ENCODE results near the gene GAK.

Gene GAK

DNA sequence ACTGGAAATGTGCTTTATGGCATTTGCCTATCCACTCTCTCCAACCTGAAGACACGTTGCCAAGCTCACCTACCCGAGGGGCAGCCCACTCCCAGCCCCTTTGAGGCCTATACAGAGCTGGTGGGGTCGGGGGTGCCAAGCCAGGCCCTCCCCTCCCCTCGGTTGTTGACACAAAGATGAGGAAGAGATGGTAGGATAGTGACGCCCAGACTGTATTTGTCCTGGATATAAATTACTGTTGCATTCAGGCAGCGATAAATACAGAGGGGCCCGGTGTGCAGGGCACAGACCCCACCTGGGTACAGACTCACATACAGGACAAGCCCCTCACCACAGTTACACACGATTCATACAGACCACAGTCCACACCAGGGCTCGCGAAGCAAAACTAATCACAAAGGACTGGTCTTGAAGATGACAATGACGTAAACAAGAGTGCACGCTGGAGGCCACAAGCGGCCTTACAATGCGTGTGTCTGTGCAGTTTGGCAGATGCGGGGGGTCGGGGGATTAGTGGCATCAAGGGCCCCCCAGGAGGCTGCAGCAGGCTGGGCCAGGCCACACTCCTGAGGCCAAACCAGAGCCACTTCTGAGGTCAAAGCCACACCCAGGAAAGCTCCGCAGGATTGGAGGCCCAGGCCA is 26.7 kb upstream of the GAK start:
- Mint-ChIP-seq H3K36me3 (peaks cover 46% of the 10 kb centered on the region), H3K9me3 (no peaks in the 10 kb centered on the region), H3K27me3 (no peaks in the 10 kb centered on the region)

DNA sequence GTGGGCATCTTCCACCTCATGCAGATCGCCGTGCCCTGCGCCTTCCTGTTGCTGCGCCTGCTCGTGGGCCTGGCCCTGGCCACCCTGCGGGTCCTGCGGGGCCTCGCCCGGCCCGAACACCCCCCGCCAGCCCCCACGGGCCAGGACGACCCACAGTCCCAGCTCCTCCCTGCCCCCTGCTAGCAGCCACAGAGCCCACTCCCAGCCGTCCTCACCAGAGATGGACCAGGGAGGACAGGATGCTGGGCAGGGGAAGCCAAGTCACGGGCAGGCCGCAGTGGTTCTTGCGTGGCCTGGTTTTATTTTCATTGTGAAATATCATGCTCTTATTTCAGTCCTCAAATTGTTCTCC is 26.2 kb upstream of the GAK start:
- Mint-ChIP-seq H3K27ac (no peak overlapping the region), H3K9me3 (no peaks in the 10 kb centered on the region), H3K27me3 (no peaks in the 10 kb centered on the region), H3K4me1 (no peaks in the 10 kb centered on the region), H3K4me3 (no peak overlapping the region), H3K36me3 (peaks cover 51% of the 10 kb centered on the region)
- no peak for ATAC-seq

More for the DNA sequence above, 26.7 kb upstream of the GAK start:
- no peak overlapping the region for H3K27ac Mint-ChIP-seq
- ATAC-seq: no peak
- H3K4me1 Mint-ChIP-seq: no peaks in the 10 kb centered on the region
- H3K4me3 Mint-ChIP-seq: no peak overlapping the region

DNA sequence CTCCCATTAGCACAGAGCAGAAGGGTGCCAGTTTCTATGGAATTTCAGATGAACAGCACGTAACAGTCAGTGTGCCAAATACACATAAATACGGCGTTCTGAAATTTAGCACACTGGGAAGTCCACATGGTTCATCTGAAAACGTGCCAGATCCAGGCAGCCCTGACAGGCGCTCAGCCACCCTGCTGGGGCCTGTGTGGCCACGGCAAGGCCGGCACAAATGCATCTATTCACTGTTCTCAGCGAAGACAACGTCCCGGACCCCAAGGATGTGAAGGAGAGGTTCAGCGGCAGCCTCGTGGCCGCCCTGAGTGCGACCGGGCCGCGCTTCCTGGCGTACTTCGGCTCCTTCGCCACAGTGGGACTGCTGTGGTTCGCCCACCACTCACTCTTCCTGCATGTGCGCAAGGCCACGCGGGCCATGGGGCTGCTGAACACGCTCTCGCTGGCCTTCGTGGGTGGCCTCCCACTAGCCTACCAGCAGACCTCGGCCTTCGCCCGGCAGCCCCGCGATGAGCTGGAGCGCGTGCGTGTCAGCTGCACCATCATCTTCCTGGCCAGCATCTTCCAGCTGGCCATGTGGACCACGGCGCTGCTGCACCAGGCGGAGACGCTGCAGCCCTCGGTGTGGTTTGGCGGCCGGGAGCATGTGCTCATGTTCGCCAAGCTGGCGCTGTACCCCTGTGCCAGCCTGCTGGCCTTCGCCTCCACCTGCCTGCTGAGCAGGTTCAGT is 25.6 kb upstream of the GAK start:
- Mint-ChIP-seq H3K27me3 (no peaks in the 10 kb centered on the region), H3K4me1 (no peaks in the 10 kb centered on the region), H3K36me3 (peaks cover 54% of the 10 kb centered on the region), H3K9me3 (no peaks in the 10 kb centered on the region), H3K4me3 (no peak overlapping the region), H3K27ac (no peak overlapping the region)
- ATAC-seq: no peak

DNA sequence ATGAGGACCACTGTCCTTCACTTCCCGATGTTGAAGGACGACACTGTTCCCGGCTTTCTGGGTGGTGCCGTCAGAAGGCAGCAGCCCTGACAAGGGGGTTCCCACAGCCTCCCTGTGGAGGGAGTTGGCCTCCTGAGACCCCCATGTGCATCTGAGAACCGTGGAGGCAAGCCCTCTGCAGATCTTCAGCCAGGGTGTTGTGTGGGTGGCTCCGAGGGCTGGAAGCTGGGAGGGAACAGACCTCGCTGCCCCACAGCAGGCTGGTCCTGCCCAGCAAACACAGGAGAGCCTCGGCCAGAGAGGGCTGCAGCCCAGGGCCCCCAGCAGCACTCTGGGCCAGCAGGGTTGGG is 25.1 kb upstream of the GAK start:
- no peaks in the 10 kb centered on the region for H3K9me3 Mint-ChIP-seq
- ATAC-seq: no peak
- H3K36me3 Mint-ChIP-seq: peaks cover 53% of the 10 kb centered on the region
- no peak overlapping the region for H3K27ac Mint-ChIP-seq
- no peaks in the 10 kb centered on the region for H3K27me3 Mint-ChIP-seq
- no peak overlapping the region for H3K4me3 Mint-ChIP-seq
- no peaks in the 10 kb centered on the region for H3K4me1 Mint-ChIP-seq

DNA sequence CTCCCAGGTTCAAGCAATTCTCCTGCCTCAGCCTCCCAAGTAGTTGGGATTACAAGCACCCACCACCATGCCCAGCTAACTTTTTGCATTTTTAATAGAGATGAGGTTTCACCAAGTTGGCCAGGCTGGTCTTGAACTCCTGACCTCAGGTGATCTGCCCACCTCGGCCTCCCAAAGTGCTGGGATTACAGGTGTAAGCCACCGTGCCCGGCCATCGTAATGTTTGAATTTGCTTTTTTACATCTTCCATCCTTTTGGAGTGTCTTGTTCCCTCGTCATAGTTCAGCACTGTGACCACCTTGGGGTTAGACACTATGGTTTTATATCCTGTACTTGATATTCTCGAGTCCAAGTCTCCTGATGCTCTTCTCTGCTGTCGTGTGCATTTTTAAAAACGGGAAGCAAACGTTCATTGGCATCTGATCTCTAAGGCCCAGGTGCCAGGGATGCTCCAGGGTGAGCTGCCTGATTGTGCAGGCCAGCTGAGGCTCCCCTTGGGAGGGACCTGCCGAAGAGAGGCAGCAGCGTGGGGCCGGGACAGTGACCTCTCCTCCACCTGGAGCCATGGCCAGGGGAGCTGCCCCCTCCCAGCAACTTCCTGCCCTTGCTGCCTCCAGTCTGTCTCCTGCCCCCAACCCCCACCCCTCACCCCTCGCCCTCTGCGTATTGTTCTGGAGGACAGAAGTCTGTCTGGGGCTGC is 24.6 kb upstream of the GAK start:
- ATAC-seq: no peak
- H3K27me3 Mint-ChIP-seq: no peaks in the 10 kb centered on the region
- peaks cover 52% of the 10 kb centered on the region for H3K36me3 Mint-ChIP-seq
- H3K4me3 Mint-ChIP-seq: no peak overlapping the region
- H3K27ac Mint-ChIP-seq: no peak overlapping the region
- H3K4me1 Mint-ChIP-seq: no peaks in the 10 kb centered on the region
- no peaks in the 10 kb centered on the region for H3K9me3 Mint-ChIP-seq

DNA sequence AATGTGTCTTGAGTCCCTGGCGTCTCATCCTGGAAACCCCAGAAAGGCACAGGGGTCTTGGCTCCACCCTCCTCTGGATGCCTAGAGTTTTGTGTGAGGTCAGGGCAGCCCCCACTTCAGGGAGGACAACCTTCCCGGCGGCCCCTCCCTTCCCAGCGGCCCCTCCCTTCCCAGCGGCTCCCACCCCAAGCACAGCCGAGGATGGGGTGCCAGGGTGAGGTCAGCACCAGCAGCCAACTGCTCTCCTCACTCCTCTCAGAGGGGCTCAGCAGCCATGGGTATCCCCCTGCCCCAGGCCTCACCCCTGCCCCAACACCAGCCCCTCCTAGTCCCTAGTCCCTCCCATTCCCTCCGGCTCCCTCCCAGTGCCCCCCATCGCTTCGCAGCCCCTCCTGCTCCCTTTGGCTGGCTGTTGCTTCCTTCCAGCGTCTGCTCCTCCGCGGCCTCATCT is 23.8 kb upstream of the GAK start:
- Mint-ChIP-seq H3K4me3 (no peak overlapping the region), H3K36me3 (peaks cover 52% of the 10 kb centered on the region), H3K27me3 (no peaks in the 10 kb centered on the region), H3K9me3 (no peaks in the 10 kb centered on the region), H3K27ac (no peak overlapping the region), H3K4me1 (no peaks in the 10 kb centered on the region)
- ATAC-seq: no peak

DNA sequence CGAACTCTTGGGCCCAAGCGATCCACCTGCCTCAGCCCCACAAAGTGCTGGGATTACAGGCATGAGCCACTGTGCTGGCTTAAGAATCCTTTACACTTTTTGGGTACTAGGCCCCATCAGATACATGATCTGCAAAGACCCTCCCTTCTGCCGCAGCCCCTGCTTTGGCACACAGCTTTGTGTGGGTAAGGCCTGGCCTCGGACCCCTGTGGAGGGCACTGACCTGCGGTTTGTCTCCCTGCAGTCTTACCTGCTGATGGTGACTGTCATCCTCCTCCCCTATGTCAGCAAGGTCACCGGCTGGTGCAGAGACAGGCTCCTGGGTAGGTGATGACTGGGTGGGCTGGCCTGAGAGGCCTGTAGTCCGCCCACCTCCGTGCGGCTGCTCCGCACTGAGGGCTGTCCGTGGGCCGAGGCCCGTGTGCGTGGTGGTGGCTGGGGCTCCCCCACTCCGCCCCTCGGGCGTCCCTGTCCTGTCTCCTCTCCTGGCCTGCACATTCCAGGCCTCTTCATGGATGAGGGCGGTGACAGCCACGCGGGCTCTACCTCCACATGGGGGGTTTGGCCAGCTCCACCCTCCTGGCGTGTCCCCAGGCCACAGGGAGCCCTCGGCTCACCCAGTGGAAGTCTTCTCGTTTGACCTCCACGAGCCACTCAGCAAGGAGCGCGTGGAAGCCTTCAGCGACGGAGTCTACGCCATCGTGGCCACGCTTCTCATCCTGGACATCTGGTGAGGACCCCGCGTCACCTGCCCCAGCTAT is 23.2 kb upstream of the GAK start:
- H3K27me3 Mint-ChIP-seq: no peaks in the 10 kb centered on the region
- no peaks in the 10 kb centered on the region for H3K9me3 Mint-ChIP-seq
- peaks cover 52% of the 10 kb centered on the region for H3K36me3 Mint-ChIP-seq
- H3K27ac Mint-ChIP-seq: no peak overlapping the region
- ATAC-seq: no peak
- H3K4me1 Mint-ChIP-seq: no peaks in the 10 kb centered on the region
- H3K4me3 Mint-ChIP-seq: no peak overlapping the region

DNA sequence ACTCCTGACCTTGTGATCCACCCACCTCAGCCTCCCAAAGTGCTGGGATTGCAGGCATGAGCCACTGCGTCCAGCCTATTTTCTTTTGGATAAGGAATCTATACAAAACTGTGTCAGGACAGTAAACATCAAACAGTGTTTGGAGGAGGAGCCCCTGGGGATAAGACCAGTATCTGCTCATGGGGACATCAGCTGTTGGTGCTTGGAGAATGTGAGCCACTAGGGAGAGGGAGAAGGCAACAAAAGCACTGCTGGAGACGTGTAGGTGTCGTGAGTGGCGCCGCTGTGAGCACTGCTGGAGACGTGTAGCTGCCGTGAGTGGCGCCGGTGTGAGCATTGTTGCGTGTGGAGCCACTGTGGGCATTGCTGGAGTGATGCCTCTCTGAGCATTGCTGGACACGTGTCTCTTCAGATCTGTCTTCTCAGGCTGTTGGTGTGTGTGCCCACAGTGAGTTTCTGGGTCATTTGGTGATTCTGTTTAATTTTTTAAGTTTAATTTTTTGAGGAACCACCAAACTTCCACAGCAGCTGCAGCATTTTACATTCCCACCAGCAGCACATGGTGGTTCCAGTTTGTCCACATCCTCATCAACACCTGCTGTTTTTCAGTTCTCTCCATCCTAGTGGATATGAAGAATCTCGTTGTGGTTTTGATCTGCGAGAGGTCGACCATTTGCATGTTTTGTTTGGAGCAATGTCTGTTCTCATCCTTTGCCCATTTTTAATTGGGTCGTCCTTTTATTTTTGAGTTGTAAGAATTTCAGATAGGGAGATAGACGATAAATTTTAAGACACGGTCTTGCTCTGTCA is 22.3 kb upstream of the GAK start:
- Mint-ChIP-seq H3K4me1 (no peaks in the 10 kb centered on the region), H3K9me3 (no peaks in the 10 kb centered on the region), H3K27ac (no peak overlapping the region), H3K27me3 (no peaks in the 10 kb centered on the region), H3K4me3 (no peak overlapping the region), H3K36me3 (peaks cover 52% of the 10 kb centered on the region)
- ATAC-seq: no peak

DNA sequence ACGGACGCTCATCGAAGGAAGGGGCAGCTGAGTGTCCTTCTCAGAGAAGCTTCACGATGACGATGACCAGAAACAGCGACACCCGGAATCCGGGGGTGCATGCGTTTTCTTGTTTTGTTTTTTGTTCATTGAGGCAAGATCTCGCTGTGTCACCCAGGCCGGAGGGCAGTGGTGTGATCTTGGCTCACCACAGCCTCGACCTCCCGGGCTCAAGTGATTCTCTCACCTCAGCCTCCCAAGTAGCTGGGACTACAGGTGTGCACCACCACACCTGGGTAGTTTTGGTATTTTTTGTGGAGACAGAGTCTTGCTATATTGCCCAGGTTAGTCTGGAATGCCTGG is 21.4 kb upstream of the GAK start:
- no peaks in the 10 kb centered on the region for H3K27me3 Mint-ChIP-seq
- H3K36me3 Mint-ChIP-seq: peaks cover 47% of the 10 kb centered on the region
- H3K4me3 Mint-ChIP-seq: no peak overlapping the region
- H3K4me1 Mint-ChIP-seq: no peaks in the 10 kb centered on the region
- no peaks in the 10 kb centered on the region for H3K9me3 Mint-ChIP-seq
- ATAC-seq: no peak
- H3K27ac Mint-ChIP-seq: no peak overlapping the region

DNA sequence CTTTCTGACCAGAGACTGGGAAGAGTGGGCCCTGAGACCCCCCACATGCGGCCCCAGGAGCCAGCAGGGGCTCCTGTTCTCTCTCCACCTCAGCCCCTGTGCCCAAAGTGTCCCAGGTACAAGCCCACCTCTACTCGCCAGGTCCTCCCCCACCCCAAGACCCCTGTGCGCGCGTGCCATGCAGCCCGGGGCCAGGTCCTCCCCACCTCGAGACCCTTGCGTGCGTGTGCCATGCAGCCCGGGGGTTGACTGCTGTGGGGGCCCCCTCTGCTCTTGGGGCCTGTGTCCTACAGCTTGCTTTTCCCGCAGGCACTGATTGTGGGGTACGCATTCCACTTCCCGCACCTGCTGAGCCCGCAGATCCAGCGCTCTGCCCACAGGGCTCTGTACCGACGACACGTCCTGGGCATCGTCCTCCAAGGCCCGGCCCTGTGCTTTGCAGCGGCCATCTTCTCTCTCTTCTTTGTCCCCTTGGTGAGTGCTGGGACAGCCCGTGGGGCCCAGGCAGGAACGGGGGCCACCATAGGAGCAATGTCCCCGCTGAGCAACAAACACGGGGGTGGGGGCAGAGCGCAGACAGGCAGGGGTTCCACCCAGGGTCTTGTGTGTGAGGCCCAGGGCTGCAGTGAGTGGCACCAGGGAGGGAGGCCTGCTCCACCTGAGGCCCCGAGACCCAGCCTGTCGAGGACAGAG is 20.9 kb upstream of the GAK start:
- Mint-ChIP-seq H3K4me3 (no peak overlapping the region), H3K27ac (no peak overlapping the region), H3K27me3 (no peaks in the 10 kb centered on the region), H3K9me3 (no peaks in the 10 kb centered on the region), H3K4me1 (peaks cover 2% of the 10 kb centered on the region), H3K36me3 (peaks cover 46% of the 10 kb centered on the region)
- no peak for ATAC-seq

DNA sequence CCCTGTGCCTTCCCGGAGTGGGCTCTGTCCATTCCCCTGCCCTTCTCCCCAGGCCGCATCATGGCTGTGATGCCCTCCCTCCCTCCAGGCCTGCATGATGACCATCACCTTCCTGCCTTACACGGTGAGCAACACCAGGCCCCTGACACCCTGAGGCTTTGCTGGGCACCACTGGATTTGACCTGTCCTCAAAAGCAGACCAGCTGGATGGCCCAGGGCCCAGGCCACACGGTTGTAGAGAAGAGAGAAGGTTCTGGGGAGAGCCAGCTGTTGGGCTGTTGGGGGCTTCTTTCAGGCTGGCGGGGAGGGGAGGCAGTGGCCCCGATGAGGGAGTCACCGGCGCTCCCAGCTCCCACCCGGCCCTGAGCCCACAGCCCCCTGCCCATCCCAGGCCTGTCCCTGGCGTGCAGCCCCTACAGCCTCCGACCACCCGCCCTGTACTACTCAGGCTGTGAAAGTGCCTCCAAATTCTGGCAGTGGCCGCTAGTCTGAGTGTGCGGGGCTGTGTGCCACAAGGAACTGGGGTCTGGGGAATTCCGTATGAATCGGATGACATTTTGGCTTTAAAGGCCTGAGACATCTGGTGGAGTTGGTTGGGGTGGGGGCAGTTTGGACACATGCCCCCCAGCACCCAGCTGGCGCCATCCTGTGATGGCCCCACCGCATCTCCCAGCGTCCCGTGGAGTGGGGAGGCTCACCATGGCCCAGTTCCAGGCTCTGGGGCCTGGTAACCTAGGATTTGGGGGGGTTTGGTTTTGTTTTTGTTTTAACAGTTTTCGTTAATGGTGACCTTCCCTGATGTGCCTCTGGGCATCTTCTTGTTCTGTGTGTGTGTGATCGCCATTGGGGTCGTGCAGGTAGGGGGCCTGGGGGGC is 19.7 kb upstream of the GAK start:
- no peak for ATAC-seq
- Mint-ChIP-seq H3K4me3 (no peak overlapping the region), H3K4me1 (peaks cover 11% of the 10 kb centered on the region), H3K27me3 (no peaks in the 10 kb centered on the region), H3K27ac (no peak overlapping the region), H3K9me3 (no peaks in the 10 kb centered on the region), H3K36me3 (peaks cover 41% of the 10 kb centered on the region)

DNA sequence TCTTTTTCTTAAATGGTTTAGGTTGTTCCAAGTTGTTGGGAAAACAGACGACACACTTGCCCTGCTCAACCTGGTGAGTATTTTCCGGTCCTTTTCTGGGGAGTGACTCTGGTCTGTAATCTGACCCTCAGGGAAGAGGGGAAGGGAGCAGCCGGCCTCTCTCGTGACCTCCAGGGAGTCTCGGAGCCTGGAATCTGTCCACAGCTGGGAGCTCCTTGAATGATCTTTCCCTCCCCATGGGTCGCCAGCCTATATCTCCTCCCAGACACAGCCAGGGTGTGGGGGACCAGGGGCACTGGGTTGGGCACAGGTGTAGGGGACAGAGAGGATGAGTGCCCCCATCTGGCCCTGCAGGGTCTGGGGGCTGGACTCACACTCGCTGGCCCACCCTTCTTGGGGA is 19.1 kb upstream of the GAK start:
- H3K9me3 Mint-ChIP-seq: no peaks in the 10 kb centered on the region
- H3K27me3 Mint-ChIP-seq: no peaks in the 10 kb centered on the region
- ATAC-seq: no peak
- peaks cover 18% of the 10 kb centered on the region for H3K4me1 Mint-ChIP-seq
- peaks cover 35% of the 10 kb centered on the region for H3K36me3 Mint-ChIP-seq
- H3K4me3 Mint-ChIP-seq: no peak overlapping the region
- no peak overlapping the region for H3K27ac Mint-ChIP-seq

DNA sequence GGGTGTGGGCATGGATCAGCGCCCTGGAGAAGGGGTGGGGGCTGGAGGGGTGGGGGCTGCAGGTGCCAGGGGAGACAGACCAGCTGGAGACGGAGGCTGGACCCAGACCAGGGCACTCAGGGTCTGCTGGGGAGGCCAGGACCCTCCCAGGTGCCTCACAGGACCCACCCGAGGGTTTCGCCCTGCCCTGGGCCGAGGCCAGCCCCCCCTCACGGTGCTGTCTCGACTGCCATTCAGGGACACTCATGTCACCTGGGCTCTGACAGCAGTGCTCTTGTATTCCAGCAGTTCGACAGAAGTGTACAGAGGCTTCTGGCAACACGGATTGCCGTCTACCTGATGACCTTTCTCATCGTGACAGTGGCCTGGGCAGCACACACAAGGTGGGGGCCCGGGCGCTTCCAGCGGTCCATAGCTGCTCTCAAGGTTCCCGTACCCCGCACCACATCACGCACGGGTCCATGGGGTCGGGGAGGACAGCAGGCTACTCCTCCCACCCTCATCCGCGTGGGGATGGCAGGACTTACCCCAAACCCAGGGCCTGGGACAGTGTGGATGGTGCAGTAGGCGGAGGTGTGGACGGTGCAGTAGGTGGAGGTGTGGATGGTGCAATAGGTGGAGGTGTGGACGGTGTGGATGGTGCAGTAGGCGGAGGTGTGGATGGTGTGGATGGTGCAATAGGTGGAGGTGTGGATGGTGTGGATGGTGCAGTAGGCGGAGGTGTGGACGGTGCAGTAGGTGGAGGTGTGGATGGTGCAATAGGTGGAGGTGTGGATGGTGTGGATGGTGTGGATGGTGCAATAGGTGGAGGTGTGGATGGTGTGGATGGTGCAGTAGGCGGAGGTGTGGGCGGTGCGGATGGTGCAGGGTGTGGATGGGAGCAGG is 18.3 kb upstream of the GAK start:
- Mint-ChIP-seq H3K4me1 (peaks cover 26% of the 10 kb centered on the region), H3K4me3 (no peak overlapping the region), H3K27me3 (no peaks in the 10 kb centered on the region), H3K9me3 (no peaks in the 10 kb centered on the region), H3K36me3 (peaks cover 41% of the 10 kb centered on the region), H3K27ac (no peak overlapping the region)
- peak; percentile 6 for ATAC-seq
